ENCODE results near the gene ATP10A. TPM values are rescaled to one million over a fixed set of nuclear protein-coding genes. Genes with fewer than 3 reads are reported as not detected.

ATP10A gene
- total and polyA plus RNA-seq, 9 of the 15 experiments (the other 6 are each of a cell fraction or from before 2014, with no cell fraction given): 0.09 TPM; not detected in 8

- TF ChIP-seq MGA (IDR thresholded peaks at IDR 0.05): no peak
Measured at GRCh38 chr15:25674913-25675312, 188.2 kb downstream of the ATP10A start (continued).
